GM12891 (cell line): ENCODE data around the gene HSF5.

ENCODE experiments used
- POLR2A ChIP-seq: IDR thresholded peaks from 2 replicates; pipeline ENCODE4 v1.6.1; 2011; ENCODE audit warnings: low read depth, low read length, control low read depth
- POLR2AphosphoS5 ChIP-seq: IDR thresholded peaks from 2 replicates; pipeline ENCODE4 v1.6.1; 2011; ENCODE audit warnings: low read depth, low read length, control low read depth

DNA sequence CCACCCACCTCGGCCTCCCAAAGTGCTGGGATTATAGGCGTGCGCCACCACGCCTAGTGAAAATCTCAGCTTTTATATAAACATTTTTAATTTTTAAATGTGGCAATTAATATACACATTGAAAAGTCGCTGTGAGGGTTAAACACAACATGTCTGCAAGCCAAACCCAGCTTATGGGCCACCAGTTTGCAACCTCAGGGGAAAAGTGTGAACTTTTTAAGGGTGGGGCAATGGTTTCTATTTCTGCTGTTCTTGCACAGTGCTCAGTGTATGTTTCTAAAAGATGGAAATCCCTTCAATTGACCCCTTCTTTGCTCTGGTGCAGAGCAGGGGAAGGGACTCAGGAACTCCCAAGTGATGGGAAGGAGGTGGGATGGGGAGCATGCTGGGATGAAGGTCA, 117.9 kb downstream of the HSF5 start:
- TF ChIP-seq POLR2A (no peak), POLR2AphosphoS5 (no peak)
